GM12873 (cell line): ENCODE results near the gene DPEP1.

ENCODE experiments used
- CTCF ChIP-seq: IDR thresholded peaks from 2 replicates; pipeline ENCODE4 v1.5.1; 2012; ENCODE audit warnings: low read depth, mild to moderate bottlenecking, moderate library complexity, low read length, control low read depth; ENCODE audit not compliant: insufficient read depth; ENCODE audit errors: missing control alignments

DPEP1 gene

GRCh38 chr16:89582614-89583196 lies 30.7 kb upstream of the DPEP1 start:
- no peak for TF ChIP-seq CTCF

GRCh38 chr16:89583197-89583894 lies 30.1 kb upstream of the DPEP1 start:
- TF ChIP-seq CTCF = no peak

- TF ChIP-seq CTCF = no peak
These were observed 29.4 kb upstream of the DPEP1 start for GRCh38 chr16:89583895-89584644.

- no peak for TF ChIP-seq CTCF
These were observed 28.5 kb upstream of the DPEP1 start for GRCh38 chr16:89584768-89585549.

GRCh38 chr16:89586218-89586617 lies 27.2 kb upstream of the DPEP1 start:
- no peak for TF ChIP-seq CTCF

GRCh38 chr16:89586853-89587252 lies 26.6 kb upstream of the DPEP1 start:
- no peak for TF ChIP-seq CTCF
